GM18858 (cell line): ENCODE results near the gene GLOD5.
"Not testable (repeated sequence)": the region's sequence is repeated elsewhere in the genome, so short reads cannot be mapped to it uniquely, and the experiment has no call there.

Experiments used
- ATAC-seq: cut with Tn5 transposase; IDR thresholded peaks from one replicate; pipeline ENCODE4 v1.9.1; 2021; ENCODE audit not compliant: unreplicated experiment

Gene GLOD5

DNA sequence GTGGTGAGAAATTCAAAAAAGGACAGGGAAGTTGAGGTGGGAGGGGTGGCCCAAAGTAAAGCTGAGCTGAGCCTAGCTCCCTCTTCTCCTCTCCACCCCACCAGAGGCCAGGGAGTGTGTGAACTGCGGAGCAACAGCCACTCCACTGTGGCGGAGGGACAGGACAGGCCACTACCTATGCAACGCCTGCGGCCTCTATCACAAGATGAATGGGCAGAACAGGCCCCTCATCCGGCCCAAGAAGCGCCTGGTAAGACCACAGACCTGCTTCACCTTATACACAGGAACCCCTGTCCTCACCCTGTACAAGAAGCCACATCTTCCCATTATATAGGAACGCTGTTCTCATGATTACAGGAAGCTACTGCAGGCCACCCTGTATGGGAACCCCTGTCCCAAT is 30.7 kb downstream of the GLOD5 start:
- ATAC-seq, result no peak

DNA sequence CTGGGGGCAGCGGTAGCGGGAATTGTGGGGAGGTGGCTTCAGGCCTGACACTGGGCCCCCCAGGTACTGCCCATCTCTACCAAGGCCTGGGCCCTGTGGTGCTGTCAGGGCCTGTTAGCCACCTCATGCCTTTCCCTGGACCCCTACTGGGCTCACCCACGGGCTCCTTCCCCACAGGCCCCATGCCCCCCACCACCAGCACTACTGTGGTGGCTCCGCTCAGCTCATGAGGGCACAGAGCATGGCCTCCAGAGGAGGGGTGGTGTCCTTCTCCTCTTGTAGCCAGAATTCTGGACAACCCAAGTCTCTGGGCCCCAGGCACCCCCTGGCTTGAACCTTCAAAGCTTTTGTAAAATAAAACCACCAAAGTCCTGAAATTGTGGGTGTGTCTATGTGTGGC is 32.4 kb downstream of the GLOD5 start:
- no peak for ATAC-seq

- no peak for ATAC-seq
Measured at GRCh38 chrX:48794340-48794910, 32.9 kb downstream of the GLOD5 start.

GRCh38 chrX:48794911-48795515 is 33.5 kb downstream of the GLOD5 start:
- no peak for ATAC-seq

DNA sequence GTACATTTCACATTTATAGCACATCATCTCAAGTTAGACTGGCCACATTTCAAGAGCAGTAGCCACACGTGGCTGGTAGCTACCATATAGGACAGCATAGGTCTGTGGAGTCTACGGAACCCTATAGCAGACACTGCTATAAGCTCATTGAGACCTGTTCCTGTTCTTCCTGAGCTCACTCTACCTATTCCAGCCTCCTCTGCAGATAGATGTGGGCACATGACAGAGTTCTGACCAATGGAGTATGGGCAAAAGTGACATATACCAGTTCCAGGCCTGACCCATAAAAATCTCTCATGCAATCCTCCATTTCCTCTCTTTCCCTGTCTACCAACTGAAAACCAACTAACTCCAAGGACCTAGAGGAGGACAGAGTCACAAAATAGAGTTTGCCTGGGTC is 36.8 kb downstream of the GLOD5 start:
- ATAC-seq, result no peak

- no peak for ATAC-seq
Measured at GRCh38 chrX:48800574-48801279, 39.2 kb downstream of the GLOD5 start.

GRCh38 chrX:48801280-48802088 is 39.9 kb downstream of the GLOD5 start, which contains the start of gene HDAC6:
Gene HDAC6, plus strand, starts transcription at chrX:48802067. Its CDS starts 626 bp downstream, at chrX:48802693.
- ATAC-seq, result peak; percentile 83

GRCh38 chrX:48802089-48802904 is 40.8 kb downstream of the GLOD5 start:
- peak; percentile 25 for ATAC-seq

- no peak for ATAC-seq
Measured at GRCh38 chrX:48802905-48803200, 41.3 kb downstream of the GLOD5 start.

- no peak for ATAC-seq
Measured at GRCh38 chrX:48806081-48806480, 44.5 kb downstream of the GLOD5 start.

DNA sequence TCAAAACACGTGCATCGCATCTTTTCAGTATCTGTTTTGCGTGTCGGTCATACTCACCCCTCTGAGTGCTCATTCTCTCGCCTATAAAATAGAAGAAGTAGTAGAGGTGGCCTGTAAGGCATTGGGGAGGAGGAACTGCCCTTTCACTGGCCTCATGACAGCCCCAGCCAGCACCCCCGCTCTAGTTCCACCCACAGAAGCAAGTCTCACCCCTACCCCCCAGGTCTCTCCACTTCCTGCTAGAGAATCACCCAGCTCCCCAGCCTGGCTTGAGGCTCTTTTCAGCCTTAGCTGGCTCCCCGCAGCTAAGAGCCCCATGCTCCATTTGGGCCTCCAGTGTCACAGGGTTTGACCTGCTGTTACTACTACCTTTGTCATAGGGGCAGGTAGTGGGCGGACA is 52.1 kb downstream of the GLOD5 start:
- ATAC-seq, result no peak

- ATAC-seq, result no peak
Measured at GRCh38 chrX:48814722-48815121, 53.2 kb downstream of the GLOD5 start.

DNA sequence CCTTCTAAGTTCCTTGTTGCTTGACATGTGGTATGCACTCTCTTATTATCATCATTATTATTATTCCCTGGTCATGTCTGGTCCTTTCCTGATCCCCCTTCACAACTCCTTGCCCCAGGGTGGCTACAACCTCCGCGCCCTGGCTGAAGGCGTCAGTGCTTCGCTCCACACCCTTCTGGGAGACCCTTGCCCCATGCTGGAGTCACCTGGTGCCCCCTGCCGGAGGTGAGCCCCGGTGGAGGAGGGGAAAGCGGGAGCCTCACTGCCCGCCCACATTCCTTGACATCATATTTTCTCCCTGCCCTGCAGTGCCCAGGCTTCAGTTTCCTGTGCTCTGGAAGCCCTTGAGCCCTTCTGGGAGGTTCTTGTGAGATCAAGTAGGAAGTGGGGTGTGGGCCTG is 53.7 kb downstream of the GLOD5 start:
- ATAC-seq, result no peak

GRCh38 chrX:48816014-48816810 is 54.7 kb downstream of the GLOD5 start:
- ATAC-seq, result no peak

DNA sequence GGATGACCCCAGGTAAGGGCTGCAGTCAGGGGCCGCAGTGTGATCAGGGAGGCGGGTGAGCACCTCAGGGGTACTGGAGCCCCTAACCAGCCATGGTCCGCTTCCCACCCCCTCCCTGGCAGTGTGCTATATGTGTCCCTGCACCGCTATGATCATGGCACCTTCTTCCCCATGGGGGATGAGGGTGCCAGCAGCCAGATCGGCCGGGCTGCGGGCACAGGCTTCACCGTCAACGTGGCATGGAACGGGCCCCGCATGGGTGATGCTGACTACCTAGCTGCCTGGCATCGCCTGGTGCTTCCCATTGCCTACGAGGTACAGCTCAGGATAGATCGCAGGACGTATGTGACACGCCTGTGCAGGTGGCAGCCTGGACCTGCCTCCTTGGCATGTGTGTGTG is 56.6 kb downstream of the GLOD5 start:
- no peak for ATAC-seq

DNA sequence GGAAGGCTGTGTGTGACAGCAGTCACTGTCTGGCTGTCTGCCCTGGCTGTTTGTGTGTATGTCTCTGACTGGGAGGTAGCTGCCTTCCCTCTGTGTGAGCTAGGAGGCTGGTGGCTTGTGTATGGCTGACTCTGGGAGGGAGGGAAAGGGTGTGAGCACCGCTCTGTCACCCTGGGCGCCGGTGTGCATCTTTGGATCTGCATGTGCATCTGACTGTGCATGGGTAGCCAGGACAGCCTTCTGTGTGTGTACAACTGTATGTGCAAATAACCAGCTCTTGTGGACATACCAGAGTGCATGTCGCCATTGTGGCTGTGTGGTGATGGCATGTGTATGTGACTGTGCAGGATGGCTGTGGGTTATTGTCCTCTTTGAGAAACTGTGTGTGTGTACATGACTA is 57.3 kb downstream of the GLOD5 start:
- no peak for ATAC-seq

DNA sequence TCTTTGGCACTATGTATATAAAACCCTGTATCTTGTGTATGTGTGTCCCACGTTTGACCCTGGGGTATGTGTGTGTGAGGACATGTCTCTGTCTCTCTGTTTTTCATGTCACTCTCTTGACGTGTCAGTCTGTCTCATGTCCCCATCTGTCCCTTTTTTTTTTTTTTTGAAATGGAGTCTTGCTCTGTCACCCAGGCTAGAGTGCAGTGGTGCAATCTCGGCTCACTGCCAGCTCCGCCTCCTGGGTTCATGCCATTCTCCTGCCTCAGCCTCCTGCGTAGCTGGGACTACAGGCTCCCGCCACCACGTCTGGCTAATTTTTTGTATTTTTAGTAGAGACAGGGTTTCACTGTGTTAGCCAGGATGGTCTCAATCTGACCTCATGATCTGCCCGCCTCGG is 57.8 kb downstream of the GLOD5 start:
- ATAC-seq, result not testable (repeated sequence)

GRCh38 chrX:48823053-48823452 is 61.5 kb downstream of the GLOD5 start:
- no peak for ATAC-seq
